SK-N-SH treated with all-trans-retinoic acid at 6 μM for 48 hours (cell line): ENCODE measurements around the gene SPSB2.
A peak's percentile ranks its signal among the peaks of the same experiment; 100 is the strongest.

ENCODE experiments used
- ATAC-seq: fragments of 200-7000 bp; cut with Tn5 transposase; 3 replicates; pipeline ENCODE4 v1.9.1; 2020; ENCODE audit warnings: mild to moderate bottlenecking, moderate library complexity
- ARNTL ChIP-seq: fragments of 450-650 bp; formaldehyde crosslinking; IDR thresholded peaks from 2 replicates; pipeline ENCODE4 v1.5.0; 2020; ENCODE audit warnings: low read depth, mild to moderate bottlenecking, moderate library complexity, borderline replicate concordance
- BACH2 ChIP-seq: fragments of 250-450 bp; sonication (Bioruptor Pico); IDR thresholded peaks from 2 replicates; pipeline ENCODE4 v1.9.0; 2021; ENCODE audit warnings: mild to moderate bottlenecking, borderline replicate concordance
- CSDC2 ChIP-seq: fragments of 250-450 bp; sonication (Bioruptor Pico); IDR thresholded peaks from 2 replicates; pipeline ENCODE4 v1.5.0; 2020; ENCODE audit warnings: mild to moderate bottlenecking, moderate library complexity
- ESRRG ChIP-seq: fragments of 250-450 bp; sonication (Bioruptor Pico); IDR thresholded peaks from 2 replicates; pipeline ENCODE4 v1.6.1; 2021; ENCODE audit warnings: mild to moderate bottlenecking
- GLIS3 ChIP-seq: fragments of 250-450 bp; sonication (Bioruptor Pico); IDR thresholded peaks from 2 replicates; pipeline ENCODE4 v1.5.0; 2020; ENCODE audit warnings: mild to moderate bottlenecking, moderate library complexity
- ISL1 ChIP-seq: fragments of 250-450 bp; sonication (Bioruptor Pico); IDR thresholded peaks from 2 replicates; pipeline ENCODE4 v2.1.2; 2022; ENCODE audit warnings: mild to moderate bottlenecking, moderate library complexity
- OSR1 ChIP-seq: fragments of 250-450 bp; sonication (Bioruptor Pico); IDR thresholded peaks from 2 replicates; pipeline ENCODE4 v1.8.0; 2022; ENCODE audit warnings: moderate library complexity, mild to moderate bottlenecking, inconsistent platforms
- PPARA ChIP-seq: fragments of 250-450 bp; sonication (Bioruptor Pico); IDR thresholded peaks from 2 replicates; pipeline ENCODE4 v1.5.0; 2020; ENCODE audit warnings: mild to moderate bottlenecking, borderline replicate concordance
- RARB ChIP-seq: fragments of 250-450 bp; sonication (Bioruptor Pico); IDR thresholded peaks from 2 replicates; pipeline ENCODE4 v1.8.0; 2021; ENCODE audit warnings: mild to moderate bottlenecking, moderate library complexity
- TOX ChIP-seq: fragments of 250-450 bp; sonication (Bioruptor Pico); IDR thresholded peaks from 2 replicates; pipeline ENCODE4 v1.8.0; 2021; ENCODE audit warnings: mild to moderate bottlenecking, moderate library complexity, borderline replicate concordance
- TSHZ2 ChIP-seq: fragments of 250-450 bp; sonication (Bioruptor Pico); IDR thresholded peaks from 2 replicates; pipeline ENCODE4 v1.5.0; 2020; ENCODE audit warnings: mild to moderate bottlenecking, moderate library complexity
- ZC3H10 ChIP-seq: fragments of 250-450 bp; sonication (Bioruptor Pico); IDR thresholded peaks from 2 replicates; pipeline ENCODE4 v1.5.1; 2021; ENCODE audit warnings: mild to moderate bottlenecking, moderate library complexity
- ZFP3 ChIP-seq: fragments of 250-450 bp; sonication (Bioruptor Pico); IDR thresholded peaks from 2 replicates; pipeline ENCODE4 v1.5.0; 2020; ENCODE audit warnings: mild to moderate bottlenecking, moderate library complexity
- ZFP30 ChIP-seq: fragments of 450-650 bp; formaldehyde crosslinking; IDR thresholded peaks from 2 replicates; pipeline ENCODE4 v1.5.0; 2022; ENCODE audit warnings: mild to moderate bottlenecking, moderate library complexity
- ZNF565 ChIP-seq: fragments of 450-650 bp; formaldehyde crosslinking; conservative IDR thresholded peaks from 2 replicates; pipeline ENCODE4 v1.5.0; 2020; ENCODE audit warnings: low read depth, mild to moderate bottlenecking, moderate library complexity
- ZNF70 ChIP-seq: fragments of 450-650 bp; formaldehyde crosslinking; IDR thresholded peaks from 2 replicates; pipeline ENCODE4 v1.5.0; 2020; ENCODE audit warnings: mild to moderate bottlenecking, moderate library complexity
- ZNF8 ChIP-seq: fragments of 450-650 bp; formaldehyde crosslinking; IDR thresholded peaks from 2 replicates; pipeline ENCODE4 v1.5.0; 2020; ENCODE audit warnings: mild to moderate bottlenecking, moderate library complexity
- TF ChIP-seq, protein P1 (sequence below): fragments of 250-450 bp; sonication (Bioruptor Pico); IDR thresholded peaks from 2 replicates; pipeline ENCODE4 v1.5.1; 2020; ENCODE audit warnings: low read depth, mild to moderate bottlenecking, moderate library complexity
- TF ChIP-seq, protein P2 (sequence below): fragments of 250-450 bp; sonication (Bioruptor Pico); IDR thresholded peaks from 2 replicates; pipeline ENCODE4 v1.8.0; 2020; ENCODE audit warnings: mild to moderate bottlenecking, moderate library complexity, borderline replicate concordance
- TF ChIP-seq, protein P3 (sequence below): fragments of 250-450 bp; sonication (Bioruptor Pico); IDR thresholded peaks from 2 replicates; pipeline ENCODE4 v1.5.1; 2021; ENCODE audit warnings: mild to moderate bottlenecking, moderate library complexity
- TF ChIP-seq, protein P4 (sequence below): fragments of 250-450 bp; sonication (Bioruptor Pico); IDR thresholded peaks from 2 replicates; pipeline ENCODE4 v1.8.0; 2021; ENCODE audit warnings: low read depth, mild to moderate bottlenecking, moderate library complexity, borderline replicate concordance

SPSB2 gene

GRCh38 chr12:6825398-6826124, 47.5 kb downstream of the SPSB2 start:
- ATAC-seq: peak; percentile 63

GRCh38 chr12:6824901-6825381, 48.2 kb downstream of the SPSB2 start:
- ATAC-seq: no peak
- no peak for TF ChIP-seq RARB (CRISPR knock-in tag)
- TF ChIP-seq ZNF70 (CRISPR knock-in tag): no peak
- TF ChIP-seq ZC3H10 (CRISPR knock-in tag): no peak
- TF ChIP-seq ZFP30 (CRISPR knock-in tag): no peak
- TF ChIP-seq ISL1 (CRISPR knock-in tag): no peak
- no peak for TF ChIP-seq GLIS3 (CRISPR knock-in tag)
- TF ChIP-seq, protein P1, sequence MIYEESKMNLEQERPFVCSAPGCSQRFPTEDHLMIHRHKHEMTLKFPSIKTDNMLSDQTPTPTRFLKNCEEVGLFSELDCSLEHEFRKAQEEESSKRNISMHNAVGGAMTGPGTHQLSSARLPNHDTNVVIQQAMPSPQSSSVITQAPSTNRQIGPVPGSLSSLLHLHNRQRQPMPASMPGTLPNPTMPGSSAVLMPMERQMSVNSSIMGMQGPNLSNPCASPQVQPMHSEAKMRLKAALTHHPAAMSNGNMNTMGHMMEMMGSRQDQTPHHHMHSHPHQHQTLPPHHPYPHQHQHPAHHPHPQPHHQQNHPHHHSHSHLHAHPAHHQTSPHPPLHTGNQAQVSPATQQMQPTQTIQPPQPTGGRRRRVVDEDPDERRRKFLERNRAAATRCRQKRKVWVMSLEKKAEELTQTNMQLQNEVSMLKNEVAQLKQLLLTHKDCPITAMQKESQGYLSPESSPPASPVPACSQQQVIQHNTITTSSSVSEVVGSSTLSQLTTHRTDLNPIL (CRISPR knock-in tag): no peak
- TF ChIP-seq TSHZ2 (CRISPR knock-in tag): no peak
- no peak for TF ChIP-seq ESRRG
- no peak for TF ChIP-seq ZNF8 (CRISPR knock-in tag)
- TF ChIP-seq TOX (CRISPR knock-in tag): no peak
- no peak for TF ChIP-seq OSR1 (CRISPR knock-in tag)
- no peak for TF ChIP-seq ARNTL (CRISPR knock-in tag)
- TF ChIP-seq ZFP3 (CRISPR knock-in tag): no peak
- TF ChIP-seq ZNF565 (CRISPR knock-in tag): no peak
- TF ChIP-seq BACH2 (CRISPR knock-in tag): no peak
- TF ChIP-seq, protein P2, sequence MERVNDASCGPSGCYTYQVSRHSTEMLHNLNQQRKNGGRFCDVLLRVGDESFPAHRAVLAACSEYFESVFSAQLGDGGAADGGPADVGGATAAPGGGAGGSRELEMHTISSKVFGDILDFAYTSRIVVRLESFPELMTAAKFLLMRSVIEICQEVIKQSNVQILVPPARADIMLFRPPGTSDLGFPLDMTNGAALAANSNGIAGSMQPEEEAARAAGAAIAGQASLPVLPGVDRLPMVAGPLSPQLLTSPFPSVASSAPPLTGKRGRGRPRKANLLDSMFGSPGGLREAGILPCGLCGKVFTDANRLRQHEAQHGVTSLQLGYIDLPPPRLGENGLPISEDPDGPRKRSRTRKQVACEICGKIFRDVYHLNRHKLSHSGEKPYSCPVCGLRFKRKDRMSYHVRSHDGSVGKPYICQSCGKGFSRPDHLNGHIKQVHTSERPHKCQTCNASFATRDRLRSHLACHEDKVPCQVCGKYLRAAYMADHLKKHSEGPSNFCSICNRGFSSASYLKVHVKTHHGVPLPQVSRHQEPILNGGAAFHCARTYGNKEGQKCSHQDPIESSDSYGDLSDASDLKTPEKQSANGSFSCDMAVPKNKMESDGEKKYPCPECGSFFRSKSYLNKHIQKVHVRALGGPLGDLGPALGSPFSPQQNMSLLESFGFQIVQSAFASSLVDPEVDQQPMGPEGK (CRISPR knock-in tag): no peak
- TF ChIP-seq, protein P3, sequence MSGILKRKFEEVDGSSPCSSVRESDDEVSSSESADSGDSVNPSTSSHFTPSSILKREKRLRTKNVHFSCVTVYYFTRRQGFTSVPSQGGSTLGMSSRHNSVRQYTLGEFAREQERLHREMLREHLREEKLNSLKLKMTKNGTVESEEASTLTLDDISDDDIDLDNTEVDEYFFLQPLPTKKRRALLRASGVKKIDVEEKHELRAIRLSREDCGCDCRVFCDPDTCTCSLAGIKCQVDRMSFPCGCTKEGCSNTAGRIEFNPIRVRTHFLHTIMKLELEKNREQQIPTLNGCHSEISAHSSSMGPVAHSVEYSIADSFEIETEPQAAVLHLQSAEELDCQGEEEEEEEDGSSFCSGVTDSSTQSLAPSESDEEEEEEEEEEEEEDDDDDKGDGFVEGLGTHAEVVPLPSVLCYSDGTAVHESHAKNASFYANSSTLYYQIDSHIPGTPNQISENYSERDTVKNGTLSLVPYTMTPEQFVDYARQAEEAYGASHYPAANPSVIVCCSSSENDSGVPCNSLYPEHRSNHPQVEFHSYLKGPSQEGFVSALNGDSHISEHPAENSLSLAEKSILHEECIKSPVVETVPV (CRISPR knock-in tag): no peak
- TF ChIP-seq PPARA (CRISPR knock-in tag): no peak
- TF ChIP-seq, protein P4, sequence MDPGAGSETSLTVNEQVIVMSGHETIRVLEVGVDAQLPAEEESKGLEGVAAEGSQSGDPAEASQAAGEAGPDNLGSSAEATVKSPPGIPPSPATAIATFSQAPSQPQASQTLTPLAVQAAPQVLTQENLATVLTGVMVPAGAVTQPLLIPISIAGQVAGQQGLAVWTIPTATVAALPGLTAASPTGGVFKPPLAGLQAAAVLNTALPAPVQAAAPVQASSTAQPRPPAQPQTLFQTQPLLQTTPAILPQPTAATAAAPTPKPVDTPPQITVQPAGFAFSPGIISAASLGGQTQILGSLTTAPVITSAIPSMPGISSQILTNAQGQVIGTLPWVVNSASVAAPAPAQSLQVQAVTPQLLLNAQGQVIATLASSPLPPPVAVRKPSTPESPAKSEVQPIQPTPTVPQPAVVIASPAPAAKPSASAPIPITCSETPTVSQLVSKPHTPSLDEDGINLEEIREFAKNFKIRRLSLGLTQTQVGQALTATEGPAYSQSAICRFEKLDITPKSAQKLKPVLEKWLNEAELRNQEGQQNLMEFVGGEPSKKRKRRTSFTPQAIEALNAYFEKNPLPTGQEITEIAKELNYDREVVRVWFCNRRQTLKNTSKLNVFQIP (CRISPR knock-in tag): no peak

More at GRCh38 chr12:6825398-6826124, 47.5 kb downstream of the SPSB2 start:
- TF ChIP-seq, protein P4 (CRISPR knock-in tag): no peak
- TF ChIP-seq, protein P3 (CRISPR knock-in tag): no peak
- no peak for TF ChIP-seq ESRRG
- TF ChIP-seq, protein P2 (CRISPR knock-in tag): no peak
- no peak for TF ChIP-seq TOX (CRISPR knock-in tag)
- no peak for TF ChIP-seq GLIS3 (CRISPR knock-in tag)
- TF ChIP-seq CSDC2 (CRISPR knock-in tag): no peak
- TF ChIP-seq ARNTL (CRISPR knock-in tag): no peak
